Activated B cell treated with CpG ODN at 0.5 μM for 24 hours (primary cell): Measurements from ENCODE around the gene LYRM4. TPM values are rescaled to one million over a fixed set of nuclear protein-coding genes. Genes with fewer than 3 reads are reported as not detected.

Experiments used
- ATAC-seq: fragments of 200-7000 bp; cut with Tn5 transposase; one replicate; pipeline ENCODE4 v1.10.0; 2021; ENCODE audit warnings: low read depth, mild to moderate bottlenecking, moderate library complexity
- CTCF ChIA-PET: fragments of 350-600 bp; sonication (Branson Sonifier 250); formaldehyde crosslinking; loops from one replicate; lab custom pipeline; 2021; ENCODE audit warnings: antibody characterized with exemption; lab: Charles Lee
- POLR2A ChIA-PET: fragments of 350-600 bp; sonication (Branson Sonifier 250); formaldehyde crosslinking; loops from one replicate; lab custom pipeline; 2021; ENCODE audit warnings: antibody characterized with exemption; lab: Charles Lee
- DNase-seq: peaks from one replicate; pipeline ENCODE4 v3.0.0; 2022
- H3K27ac Mint-ChIP-seq: one replicate; pipeline ENCODE4 v1.8.0; 2020; ENCODE audit warnings: mixed read lengths
- H3K27me3 Mint-ChIP-seq: one replicate; pipeline ENCODE4 v1.8.0; 2021; ENCODE audit warnings: mixed read lengths
- H3K36me3 Mint-ChIP-seq: one replicate; pipeline ENCODE4 v1.8.0; 2021; ENCODE audit warnings: low read depth, mixed read lengths
- H3K4me1 Mint-ChIP-seq: one replicate; pipeline ENCODE4 v1.8.0; 2021; ENCODE audit warnings: mixed read lengths
- H3K4me3 Mint-ChIP-seq: one replicate; pipeline ENCODE4 v1.8.0; 2020; ENCODE audit warnings: mild to moderate bottlenecking, mixed read lengths
- H3K9me3 Mint-ChIP-seq: one replicate; pipeline ENCODE4 v1.8.0; 2020; ENCODE audit warnings: mixed read lengths
- intact Hi-C: fragments of 100-400 bp; cut with micrococcal nuclease; formaldehyde crosslinking; loops from one replicate; pipeline ENCODE4 v1.15.1; 2024
- total RNA-seq: library from RNA; stranded (reverse); gene quantifications from 2 replicates; pipeline ENCODE4 v1.2.3, GENCODE V29; 2022
- TF ChIP-seq, protein P1 (sequence below): fragments of 200-600 bp; IDR thresholded peaks from one replicate; pipeline ENCODE4 v1.8.0; 2022; ENCODE audit warnings: antibody characterized with exemption, mild to moderate bottlenecking

The LYRM4 gene
- total RNA-seq, 1 donor from 2014 or later, result 51.2 TPM

DNA sequence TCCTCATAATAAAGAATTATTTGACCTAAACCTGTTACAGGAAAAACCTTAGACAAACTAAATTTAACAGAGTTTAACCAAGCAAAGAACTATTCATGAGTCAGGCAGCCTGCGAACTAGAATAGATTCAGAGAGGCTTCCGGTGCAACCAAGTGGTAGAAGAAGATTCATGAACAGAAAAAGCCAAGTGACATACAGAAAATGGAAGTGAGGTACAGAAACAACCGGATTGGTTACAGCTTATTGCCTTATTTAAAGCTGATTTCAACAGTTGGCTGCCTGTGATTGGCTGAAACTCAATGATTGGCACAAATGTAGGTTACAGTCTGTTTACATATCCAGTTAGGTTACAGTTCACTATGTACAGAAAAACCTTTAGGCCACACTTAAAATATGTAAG is 165.5 kb downstream of the LYRM4 start:
- CTCF ChIA-PET, result no interaction called here
- DNase-seq (no peak), ATAC-seq (peak; percentile 81)
- POLR2A ChIA-PET, result no interaction called here
- TF ChIP-seq, protein P1, sequence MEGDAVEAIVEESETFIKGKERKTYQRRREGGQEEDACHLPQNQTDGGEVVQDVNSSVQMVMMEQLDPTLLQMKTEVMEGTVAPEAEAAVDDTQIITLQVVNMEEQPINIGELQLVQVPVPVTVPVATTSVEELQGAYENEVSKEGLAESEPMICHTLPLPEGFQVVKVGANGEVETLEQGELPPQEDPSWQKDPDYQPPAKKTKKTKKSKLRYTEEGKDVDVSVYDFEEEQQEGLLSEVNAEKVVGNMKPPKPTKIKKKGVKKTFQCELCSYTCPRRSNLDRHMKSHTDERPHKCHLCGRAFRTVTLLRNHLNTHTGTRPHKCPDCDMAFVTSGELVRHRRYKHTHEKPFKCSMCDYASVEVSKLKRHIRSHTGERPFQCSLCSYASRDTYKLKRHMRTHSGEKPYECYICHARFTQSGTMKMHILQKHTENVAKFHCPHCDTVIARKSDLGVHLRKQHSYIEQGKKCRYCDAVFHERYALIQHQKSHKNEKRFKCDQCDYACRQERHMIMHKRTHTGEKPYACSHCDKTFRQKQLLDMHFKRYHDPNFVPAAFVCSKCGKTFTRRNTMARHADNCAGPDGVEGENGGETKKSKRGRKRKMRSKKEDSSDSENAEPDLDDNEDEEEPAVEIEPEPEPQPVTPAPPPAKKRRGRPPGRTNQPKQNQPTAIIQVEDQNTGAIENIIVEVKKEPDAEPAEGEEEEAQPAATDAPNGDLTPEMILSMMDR, result no peak
- peak overlapping the region; percentile 44 for H3K4me3 Mint-ChIP-seq
- peak overlapping the region; percentile 66 for H3K27ac Mint-ChIP-seq
- H3K9me3 Mint-ChIP-seq, result no peaks in the 10 kb centered on the region
- no peaks in the 10 kb centered on the region for H3K27me3 Mint-ChIP-seq
- intact Hi-C loops, result loop anchor here (2.0 kb wide), 1 partner anchor 38 kb away; no protein-coding TSS in a partner anchor
- peaks cover 49% of the 10 kb centered on the region for H3K4me1 Mint-ChIP-seq
- no peaks in the 10 kb centered on the region for H3K36me3 Mint-ChIP-seq

DNA sequence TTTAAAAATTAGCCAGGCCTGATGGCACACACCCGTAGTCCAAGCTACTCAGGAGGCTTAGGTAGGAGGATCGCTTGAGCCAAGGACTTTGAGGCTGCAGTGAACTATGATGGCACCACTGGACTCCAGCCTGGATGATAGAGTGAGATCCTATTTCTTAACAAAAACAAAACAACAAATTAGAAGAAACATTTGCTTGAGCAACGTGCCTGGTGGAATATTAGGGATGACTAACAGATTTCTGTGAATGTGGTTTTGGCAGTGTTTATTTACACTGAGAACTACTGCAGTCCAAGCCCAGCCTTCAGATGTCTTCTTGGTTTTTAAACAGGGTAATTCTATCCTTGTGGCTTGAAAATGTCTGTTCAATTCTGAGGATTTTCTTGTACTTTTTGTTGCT is 166.4 kb downstream of the LYRM4 start:
- Mint-ChIP-seq H3K4me1 (peaks cover 57% of the 10 kb centered on the region), H3K36me3 (no peaks in the 10 kb centered on the region), H3K4me3 (peak overlapping the region; percentile 29), H3K27ac (peak overlapping the region; percentile 54), H3K27me3 (no peaks in the 10 kb centered on the region), H3K9me3 (no peaks in the 10 kb centered on the region)
- no peak for DNase-seq
- POLR2A ChIA-PET, result no interaction called here
- TF ChIP-seq, protein P1, result no peak
- ATAC-seq, result no peak
- intact Hi-C loops, result loop anchor here (2.0 to 5.0 kb wide), 2 partner anchors 38 to 168 kb away; partner anchors contain the start of genes FARS2 and LYRM4
- CTCF ChIA-PET, result no interaction called here

DNA sequence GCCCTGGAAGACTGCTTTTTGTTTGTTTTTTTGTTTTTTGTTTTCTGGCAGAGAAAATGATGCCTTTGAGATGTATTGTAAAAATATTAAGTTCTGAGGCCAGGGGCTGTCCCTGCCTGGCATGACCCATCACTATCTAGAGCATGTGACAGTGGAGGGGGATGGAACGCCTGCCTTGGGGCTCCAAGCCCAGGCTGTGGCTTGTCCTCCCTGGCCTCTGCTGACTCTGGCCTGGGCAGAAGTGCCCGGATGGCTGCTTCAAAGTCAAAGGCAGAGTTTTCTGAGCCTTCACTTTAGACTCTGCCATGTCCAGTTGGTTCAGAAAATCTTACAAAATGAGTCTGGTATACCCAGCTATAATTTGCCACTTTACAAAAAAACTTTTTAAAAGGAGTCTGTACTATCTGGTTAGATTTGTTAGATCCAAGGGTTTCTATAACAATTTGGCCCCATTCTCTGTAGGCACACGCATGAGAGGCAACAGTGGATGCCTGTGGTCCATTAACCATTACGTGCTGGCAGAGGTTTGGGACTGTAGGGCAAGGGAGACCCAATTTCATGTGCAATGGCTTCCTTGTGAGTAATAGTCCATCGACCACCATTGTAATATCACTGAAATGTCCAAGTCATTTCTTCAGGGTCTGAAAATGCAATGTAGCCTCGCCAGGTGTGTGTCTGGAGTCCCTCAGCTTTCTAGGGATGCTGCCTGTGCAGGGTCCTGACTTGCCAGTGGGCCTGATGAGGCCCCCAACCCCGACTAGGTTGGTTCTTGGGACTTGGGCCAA is 167.3 kb downstream of the LYRM4 start:
- DNase-seq, result no peak
- Mint-ChIP-seq H3K27me3 (no peaks in the 10 kb centered on the region), H3K9me3 (no peaks in the 10 kb centered on the region), H3K36me3 (no peaks in the 10 kb centered on the region), H3K4me3 (no peak overlapping the region), H3K27ac (no peak overlapping the region), H3K4me1 (peaks cover 60% of the 10 kb centered on the region)
- intact Hi-C loops, result loop anchor here (2.0 to 5.0 kb wide), 2 partner anchors 39 to 169 kb away; partner anchors contain the start of genes FARS2 and LYRM4
- ChIA-PET POLR2A (no interaction called here), CTCF (no interaction called here)
- TF ChIP-seq, protein P1, result no peak
- no peak for ATAC-seq

DNA sequence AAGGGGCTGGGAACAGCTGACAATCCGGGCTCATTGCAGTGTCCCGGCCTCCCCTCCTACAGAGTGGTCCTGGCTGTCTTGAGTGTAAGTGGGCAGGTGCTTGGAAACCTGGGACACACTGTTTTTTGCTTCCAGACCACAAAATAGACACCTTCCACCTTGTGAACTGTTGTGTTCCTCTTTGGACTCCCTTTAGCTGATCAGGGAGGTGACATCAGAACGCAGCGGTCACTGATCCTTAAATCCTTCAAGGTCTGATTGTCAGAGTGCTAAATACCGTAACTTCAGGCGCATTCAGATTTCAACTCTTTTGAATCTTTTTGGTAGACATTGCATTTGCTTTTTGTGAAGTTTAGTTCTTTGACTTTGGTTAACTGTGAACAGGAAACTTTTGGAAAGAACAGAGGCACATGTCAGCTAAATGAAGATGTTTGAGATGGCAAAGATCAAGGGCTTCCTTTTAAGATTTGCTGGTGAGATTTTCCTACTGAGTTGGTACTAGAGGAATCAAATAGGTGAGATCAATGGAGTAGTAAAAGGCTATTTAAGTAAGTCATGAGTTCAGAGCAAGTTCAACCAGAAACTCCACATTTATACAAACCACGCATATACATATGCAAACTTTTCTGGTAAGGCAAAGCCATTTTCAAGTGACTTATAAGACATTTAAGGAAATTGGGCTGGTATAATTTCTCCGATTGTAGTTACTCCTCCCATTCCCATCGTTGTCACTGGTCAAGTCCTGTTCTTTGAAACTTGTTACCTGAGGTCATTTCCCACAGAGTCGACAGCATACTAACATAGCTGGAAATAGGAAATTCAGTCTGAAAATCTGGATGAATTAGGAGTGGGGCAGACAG is 169.3 kb downstream of the LYRM4 start:
- ATAC-seq (peak; percentile 21), DNase-seq (no peak)
- Mint-ChIP-seq H3K4me3 (no peak overlapping the region), H3K9me3 (no peaks in the 10 kb centered on the region), H3K27me3 (peaks cover 13% of the 10 kb centered on the region), H3K27ac (peak overlapping the region; percentile 0), H3K36me3 (no peaks in the 10 kb centered on the region), H3K4me1 (peaks cover 64% of the 10 kb centered on the region)
- intact Hi-C loops, result loop anchor here (5.0 kb wide), 1 partner anchor 171 kb away; the partner anchor contains the start of genes FARS2 and LYRM4
- CTCF ChIA-PET, result no interaction called here
- TF ChIP-seq, protein P1, result no peak
- POLR2A ChIA-PET, result no interaction called here
